Brain microvascular endothelial cell (primary cell): ENCODE measurements around the gene MXD3.

Experiments
- DNase-seq: peaks from one replicate; pipeline ENCODE4 v3.0.0-alpha.2; 2020
- H3K27ac ChIP-seq: fragments of 250-450 bp; sonication (Bioruptor Pico); 2 replicates; pipeline ENCODE4 v1.5.1; 2020; ENCODE audit warnings: mild to moderate bottlenecking, moderate library complexity
- H3K27me3 ChIP-seq: fragments of 250-450 bp; sonication (Bioruptor Pico); replicated peaks from 2 replicates; pipeline ENCODE4 v1.5.1; 2020; ENCODE audit warnings: mild to moderate bottlenecking
- H3K36me3 ChIP-seq: fragments of 250-450 bp; sonication (Bioruptor Pico); replicated peaks from 2 replicates; pipeline ENCODE4 v1.5.1; 2020; ENCODE audit warnings: mild to moderate bottlenecking
- H3K4me3 ChIP-seq: 2 replicates; pipeline ENCODE4 v1.5.1; 2011; ENCODE audit warnings: low read depth, mild to moderate bottlenecking, control low read depth, low read length, moderate library complexity
- CTCF ChIP-seq: IDR thresholded peaks from 2 replicates; pipeline ENCODE4 v1.5.1; 2011; ENCODE audit warnings: low read depth, mild to moderate bottlenecking, moderate library complexity, low read length, control low read depth, inconsistent platforms; ENCODE audit errors: missing control alignments
- in situ Hi-C: cut with HindIII; loops from 2 replicates; pipeline ENCODE4 v1.10.0; 2017; ENCODE audit warnings: low sequenced_read_pairs, low pct_ligation_motif_present

The MXD3 gene

GRCh38 chr5:177300951-177301350 is 10.7 kb downstream of the MXD3 start:
- in situ Hi-C loops, result loop anchor here (25.0 kb wide), 1 partner anchor 136 kb away; the partner anchor contains the start of genes GRK6 and PRR7
- H3K27ac ChIP-seq, result no peak overlapping the region
- H3K4me3 ChIP-seq, result no peak overlapping the region
- TF ChIP-seq CTCF, result no peak
- no peak for DNase-seq
- H3K27me3 ChIP-seq, result no peaks in the 10 kb centered on the region
- peaks cover 21% of the 10 kb centered on the region for H3K36me3 ChIP-seq

- peak; percentile 59 for TF ChIP-seq CTCF
- Histone ChIP-seq H3K27ac (peak overlapping the region; percentile 23), H3K27me3 (no peaks in the 10 kb centered on the region), H3K4me3 (no peak overlapping the region), H3K36me3 (peaks cover 21% of the 10 kb centered on the region)
- in situ Hi-C loops, result loop anchor here (25.0 kb wide), 1 partner anchor 137 kb away; the partner anchor contains the start of genes GRK6 and PRR7
- DNase-seq, result peak; percentile 75
These were observed 11.3 kb downstream of the MXD3 start for GRCh38 chr5:177300236-177300880.

- no peak overlapping the region for H3K4me3 ChIP-seq
- in situ Hi-C loops, result loop anchor here (25.0 kb wide), 1 partner anchor 138 kb away; the partner anchor contains the start of genes GRK6 and PRR7
- DNase-seq, result no peak
- no peaks in the 10 kb centered on the region for H3K27me3 ChIP-seq
- H3K36me3 ChIP-seq, result peaks cover 24% of the 10 kb centered on the region
- TF ChIP-seq CTCF, result no peak
- H3K27ac ChIP-seq, result no peak overlapping the region
These were observed 12.0 kb downstream of the MXD3 start for GRCh38 chr5:177299697-177300096.

GRCh38 chr5:177297922-177298321 is 13.8 kb downstream of the MXD3 start:
- no peak for TF ChIP-seq CTCF
- H3K4me3 ChIP-seq, result no peak overlapping the region
- H3K36me3 ChIP-seq, result peaks cover 35% of the 10 kb centered on the region
- H3K27me3 ChIP-seq, result no peaks in the 10 kb centered on the region
- no peak overlapping the region for H3K27ac ChIP-seq
- in situ Hi-C loops, result no loop called here
- no peak for DNase-seq

GRCh38 chr5:177296581-177296980 is 15.1 kb downstream of the MXD3 start:
- Histone ChIP-seq H3K4me3 (no peak overlapping the region), H3K27me3 (no peaks in the 10 kb centered on the region), H3K36me3 (peaks cover 41% of the 10 kb centered on the region), H3K27ac (no peak overlapping the region)
- in situ Hi-C loops, result no loop called here
- DNase-seq, result no peak
- TF ChIP-seq CTCF, result no peak

GRCh38 chr5:177295924-177296323 is 15.8 kb downstream of the MXD3 start:
- in situ Hi-C loops, result no loop called here
- no peak for DNase-seq
- TF ChIP-seq CTCF, result no peak
- H3K4me3 ChIP-seq, result no peak overlapping the region
- peaks cover 41% of the 10 kb centered on the region for H3K36me3 ChIP-seq
- H3K27me3 ChIP-seq, result no peaks in the 10 kb centered on the region
- no peak overlapping the region for H3K27ac ChIP-seq
